Osteoblast (primary cell): Measurements from ENCODE around the gene TRIM24. TPM values are rescaled to one million over a fixed set of nuclear protein-coding genes. Genes with fewer than 3 reads are reported as not detected.

Experiments
- DNase-seq: peaks from one replicate; pipeline ENCODE4 v3.0.0; 2011; ENCODE audit warnings: low spot score, mixed read lengths; ENCODE audit not compliant: insufficient read length; ENCODE audit errors: missing footprints
- H2AFZ ChIP-seq: 2 replicates; pipeline ENCODE4 v1.6.0; 2011; ENCODE audit warnings: mild to moderate bottlenecking, low read length
- H3K27ac ChIP-seq: 2 replicates; pipeline ENCODE4 v1.5.1; 2011; ENCODE audit warnings: mild to moderate bottlenecking, low read depth, low read length, moderate library complexity
- H3K27me3 ChIP-seq: 2 replicates; pipeline ENCODE4 v1.6.0; 2012; ENCODE audit warnings: mild to moderate bottlenecking, control low read depth, inconsistent platforms, low read length, moderate library complexity; ENCODE audit not compliant: insufficient read depth
- H3K36me3 ChIP-seq: 2 replicates; pipeline ENCODE4 v1.5.1; 2011; ENCODE audit warnings: mild to moderate bottlenecking, low read length, control low read depth, moderate library complexity; ENCODE audit not compliant: insufficient read depth
- H3K4me1 ChIP-seq: 2 replicates; pipeline ENCODE4 v1.5.1; 2011; ENCODE audit warnings: mild to moderate bottlenecking, low read length, control low read depth, moderate library complexity; ENCODE audit not compliant: insufficient read depth
- H3K4me2 ChIP-seq: 2 replicates; pipeline ENCODE4 v1.6.0; 2011; ENCODE audit warnings: mild to moderate bottlenecking, low read length; ENCODE audit not compliant: insufficient read depth
- H3K4me3 ChIP-seq: fragments of 200-600 bp; sonication (generic); 3 replicates; pipeline ENCODE4 v1.5.1; 2012; ENCODE audit warnings: mild to moderate bottlenecking, low read length, inconsistent platforms; ENCODE audit not compliant: insufficient read depth
- H3K79me2 ChIP-seq: 2 replicates; pipeline ENCODE4 v1.6.0; 2012; ENCODE audit warnings: mild to moderate bottlenecking, low read length, control low read depth, inconsistent platforms; ENCODE audit not compliant: insufficient read depth
- H3K9me3 ChIP-seq: 2 replicates; pipeline ENCODE4 v1.5.1; 2011; ENCODE audit warnings: low read depth, low read length, control low read depth
- H4K20me1 ChIP-seq: 2 replicates; pipeline ENCODE4 v1.6.0; 2012; ENCODE audit warnings: mild to moderate bottlenecking, low read length, control low read depth; ENCODE audit not compliant: insufficient read depth
- CTCF ChIP-seq: IDR thresholded peaks from 2 replicates; pipeline ENCODE4 v1.5.1; 2011; ENCODE audit warnings: mild to moderate bottlenecking, low read depth, low read length, moderate library complexity; ENCODE audit errors: extremely low read depth
- total RNA-seq: library from RNA; depleted of rRNA; stranded (reverse); fragments of >200 nt; gene quantifications from 2 replicates; pipeline ENCODE4 v1.2.3, GENCODE V29; 2012

Gene TRIM24
- total RNA-seq, 1 donor = 8.0 TPM

- H3K4me2 ChIP-seq = no peak overlapping the region
These were observed 35.0 kb upstream of the TRIM24 start for GRCh38 chr7:138425026-138425425.

GRCh38 chr7:138429577-138430250 lies 30.3 kb upstream of the TRIM24 start:
- no peak for TF ChIP-seq CTCF
- no peaks in the 10 kb centered on the region for H4K20me1 ChIP-seq

More at GRCh38 chr7:138425026-138425425, 35.0 kb upstream of the TRIM24 start:
- peaks cover 4% of the 10 kb centered on the region for H3K9me3 ChIP-seq
- TF ChIP-seq CTCF = no peak
- H3K79me2 ChIP-seq = no peaks in the 10 kb centered on the region
- H3K27ac ChIP-seq = no peak overlapping the region
- no peak overlapping the region for H3K4me3 ChIP-seq
- H3K27me3 ChIP-seq = no peaks in the 10 kb centered on the region
- H2AFZ ChIP-seq = no peak overlapping the region
- DNase-seq = no peak
- H3K36me3 ChIP-seq = no peaks in the 10 kb centered on the region
- H3K4me1 ChIP-seq = no peaks in the 10 kb centered on the region
- H4K20me1 ChIP-seq = no peaks in the 10 kb centered on the region

GRCh38 chr7:138431517-138431916 lies 28.5 kb upstream of the TRIM24 start:
- no peak for TF ChIP-seq CTCF
- no peaks in the 10 kb centered on the region for H3K79me2 ChIP-seq
- no peak for DNase-seq
- H3K4me1 ChIP-seq = no peaks in the 10 kb centered on the region
- peaks cover 4% of the 10 kb centered on the region for H3K9me3 ChIP-seq
- no peaks in the 10 kb centered on the region for H3K36me3 ChIP-seq
- H2AFZ ChIP-seq = no peak overlapping the region
- H3K4me3 ChIP-seq = no peak overlapping the region
- no peaks in the 10 kb centered on the region for H3K27me3 ChIP-seq
- no peak overlapping the region for H3K4me2 ChIP-seq
- no peak overlapping the region for H3K27ac ChIP-seq
- H4K20me1 ChIP-seq = no peaks in the 10 kb centered on the region

More at GRCh38 chr7:138429577-138430250, 30.3 kb upstream of the TRIM24 start:
- H3K9me3 ChIP-seq = peaks cover 4% of the 10 kb centered on the region
- DNase-seq = no peak
- H2AFZ ChIP-seq = no peak overlapping the region
- no peak overlapping the region for H3K27ac ChIP-seq
- no peaks in the 10 kb centered on the region for H3K36me3 ChIP-seq
- H3K4me1 ChIP-seq = no peaks in the 10 kb centered on the region
- H3K4me2 ChIP-seq = no peak overlapping the region
- no peaks in the 10 kb centered on the region for H3K27me3 ChIP-seq
- no peak overlapping the region for H3K4me3 ChIP-seq
- no peaks in the 10 kb centered on the region for H3K79me2 ChIP-seq

- H3K27ac ChIP-seq = no peak overlapping the region
- no peaks in the 10 kb centered on the region for H3K27me3 ChIP-seq
- H3K79me2 ChIP-seq = no peaks in the 10 kb centered on the region
- H3K4me3 ChIP-seq = no peak overlapping the region
- H2AFZ ChIP-seq = no peak overlapping the region
- no peak for DNase-seq
- no peaks in the 10 kb centered on the region for H4K20me1 ChIP-seq
- H3K4me2 ChIP-seq = no peak overlapping the region
- no peaks in the 10 kb centered on the region for H3K4me1 ChIP-seq
- no peak for TF ChIP-seq CTCF
- peaks cover 4% of the 10 kb centered on the region for H3K9me3 ChIP-seq
- H3K36me3 ChIP-seq = no peaks in the 10 kb centered on the region
These were observed 26.2 kb upstream of the TRIM24 start for GRCh38 chr7:138433583-138434443.
